Measurements from ENCODE around the gene SRM.
"Not testable (repeated sequence)": the region's sequence is repeated elsewhere in the genome, so short reads cannot be mapped to it uniquely, and the experiment has no call there.

The SRM gene

GRCh38 chr1:11063937-11064537 is 4.2 kb upstream of the SRM start:
- peak in 1 of 2 experiments; percentile 51 for DNase-seq

GRCh38 chr1:11062965-11063401 is 3.2 kb upstream of the SRM start:
- DNase-seq: no peak

- DNase-seq: no peak
Observed at GRCh38 chr1:11061652-11062365, 2.0 kb upstream of the SRM start.

- DNase-seq: no peak
Observed at GRCh38 chr1:11059155-11059967, 457 bp downstream of the SRM start.

GRCh38 chr1:11058595-11059154 is 1.1 kb downstream of the SRM start:
- peak in 1 of 2 experiments; percentile 43 for DNase-seq

GRCh38 chr1:11058026-11058425 is 1.8 kb downstream of the SRM start:
- no peak for DNase-seq

GRCh38 chr1:11057477-11057876 is 2.3 kb downstream of the SRM start:
- no peak for DNase-seq

GRCh38 chr1:11056504-11056903 is 3.3 kb downstream of the SRM start:
- no peak for DNase-seq

- DNase-seq: no peak
Observed at GRCh38 chr1:11055676-11056075, 4.1 kb downstream of the SRM start.

GRCh38 chr1:11054666-11055065 is 5.2 kb downstream of the SRM start:
- no peak for DNase-seq

GRCh38 chr1:11054181-11054580 is 5.6 kb downstream of the SRM start:
- DNase-seq: no peak

- DNase-seq: no peak
Observed at GRCh38 chr1:11053758-11054137, 6.1 kb downstream of the SRM start.

GRCh38 chr1:11052839-11053757 is 6.7 kb downstream of the SRM start:
- peak; percentile 40 to 76 for DNase-seq

- DNase-seq: no peak
Observed at GRCh38 chr1:11051781-11052511, 7.9 kb downstream of the SRM start.

GRCh38 chr1:11051121-11051520 is 8.7 kb downstream of the SRM start:
- not testable (repeated sequence) for DNase-seq

GRCh38 chr1:11046625-11047365 is 13.0 kb downstream of the SRM start, which contains the start of gene MASP2:
Gene MASP2 (minus strand): TSS chr1:11047239. CDS start chr1:11047207, 32 bp downstream.
- no peak for DNase-seq

GRCh38 chr1:11046270-11046566 is 13.6 kb downstream of the SRM start:
- DNase-seq: no peak

- no peak for DNase-seq
Observed at GRCh38 chr1:11045428-11046269, 14.2 kb downstream of the SRM start.

- DNase-seq: no peak
Observed at GRCh38 chr1:11044849-11045427, 14.9 kb downstream of the SRM start.
